Pancreas (tissue), 10 donors: ENCODE data around the gene ZDHHC19. TPM values are rescaled to one million over a fixed set of nuclear protein-coding genes. Genes with fewer than 3 reads are reported as not detected.
"Not testable (repeated sequence)": the region's sequence is repeated elsewhere in the genome, so short reads cannot be mapped to it uniquely, and the experiment has no call there.

Experiments
- ATAC-seq, 4 donors: fragments of 200-7000 bp; cut with Tn5 transposase; one replicate each; pipeline versions ENCODE4 v1.8.0 to v1.9.1; 2020; ENCODE audit warnings: mild to moderate bottlenecking in 4 of 4, moderate library complexity in 4 of 4
- DNase-seq, 6 donors: peaks; one replicate each; pipeline ENCODE4 v3.0.0-alpha.2; 2020
- FAIRE-seq: peaks from 2 replicates; lab custom pipeline; 2012; peaks lifted over from hg19 to GRCh38; lab: Jason Lieb, UNC
- H3K27ac ChIP-seq, 4 donors: fragments of 200-600 bp; sonication (generic); 1 replicate in 3 of 4; 2 replicates in 1 of 4; pipeline versions ENCODE4 v1.5.0 to v1.8.0; 2020
- H3K27me3 ChIP-seq, 4 donors: fragments of 200-600 bp; one replicate each; pipeline ENCODE4 v1.8.0; 2021
- H3K36me3 ChIP-seq, 3 donors: fragments of 200-600 bp; sonication (generic) in 1 of 3; one replicate each; pipeline versions ENCODE4 v1.5.0 to v1.8.0; 2020 to 2021
- H3K4me1 ChIP-seq, 3 donors: fragments of 200-600 bp; one replicate each; pipeline ENCODE4 v1.8.0; 2021
- H3K4me3 ChIP-seq, 4 donors: fragments of 200-600 bp; sonication (generic) in 2 of 4; one replicate each; pipeline versions ENCODE4 v1.5.0 to v1.8.0; 2020 to 2021
- H3K9me3 ChIP-seq, 4 donors: fragments of 200-600 bp; one replicate each; pipeline ENCODE4 v1.8.0; 2021
- CTCF ChIP-seq, 4 donors: fragments of 200-600 bp; sonication (generic) in 3 of 4; IDR thresholded peaks; one replicate each; pipeline versions ENCODE4 v1.5.0 to v1.8.0; 2021; ENCODE audit warnings: antibody characterized with exemption in 4 of 4
- WGBS, 2 donors: extraction: QIAGEN DNeasy Blood & Tissue Kit; methylation state at CpG; one replicate each; pipeline ENCODE4 v1.1.7; 2013; 5-methylcytosine and 5-hydroxymethylcytosine counted together
- intact Hi-C, 3 donors: fragments of 100-400 bp; cut with DNase I; formaldehyde crosslinking; loops; one replicate each; pipeline versions ENCODE4 v1.11.1 to v1.14.2; 2022
- polyA plus RNA-seq, 2 donors: library from polyadenylated mRNA; stranded (reverse); fragments of 200-250 nt; gene quantifications; one replicate each; pipeline ENCODE4 v1.2.3, GENCODE V29; 2013
- total RNA-seq, 6 donors: library from RNA; stranded (reverse); fragmentation: NEBNext Ultra II Directional in 4 of 6; extraction: Animal tissue kit (Norgen Biotek cat#: 25700) in 4 of 6; gene quantifications; one replicate each; pipeline versions ENCODE4 v1.2.1 to v1.2.4, GENCODE V29; 2021 to 2023
- donor health status: healthy with polysubstance abuse.
- donor health status: DM: no; HTN: no; CAD: no; lungs with moderate emphysema.
- donor health status: DM: no; HTN: no; CAD: no.
- donor health status: control.
- donor health status: control.
- donor health status: Bipolar disorder and iron deficiency.
- donor health status: DM: yes; HTN: yes; CAD: no.
- donor health status: DM: no; HTN: no; CAD: no.
- donor health status: DM: no; HTN: no; CAD: no.
- donor health status: DM: yes; HTN: yes; CAD: no.

Gene ZDHHC19
- total and polyA plus RNA-seq, 8 donors: 0.17 to 0.21 TPM; not detected in 6

- 71 to 74% methylated on average over 31 of the region's 31 CpGs for WGBS, 2 donors
- Histone ChIP-seq H3K27me3 (no peaks in the 10 kb centered on the region), H3K4me3 (no peak overlapping the region), H3K27ac (no peak overlapping the region), H3K4me1 (no peaks in the 10 kb centered on the region), H3K36me3 (no peaks in the 10 kb centered on the region), H3K9me3 (no peaks in the 10 kb centered on the region)
- peak in 3 of 4 donors; percentile 32 to 73 (median 57) for ATAC-seq
- no peak for FAIRE-seq
- intact Hi-C loops: no loop called here
- DNase-seq: peak in 1 of 6 donors; percentile 42
- no peak for TF ChIP-seq CTCF (IDR thresholded peaks at IDR 0.05)
These were observed 24.3 kb downstream of the ZDHHC19 start for GRCh38 chr3:196186651-196187573.

- H3K27me3 ChIP-seq: no peaks in the 10 kb centered on the region
- 87 to 92% methylated on average over 15 of the region's 15 CpGs for WGBS, 2 donors
- FAIRE-seq (no peak), DNase-seq (peak in 1 of 6 donors; percentile 41), ATAC-seq (no peak)
- no peaks in the 10 kb centered on the region for H3K4me1 ChIP-seq
- H3K36me3 ChIP-seq: no peaks in the 10 kb centered on the region
- H3K9me3 ChIP-seq: no peaks in the 10 kb centered on the region
- TF ChIP-seq CTCF (IDR thresholded peaks at IDR 0.05): no peak
- H3K27ac ChIP-seq: no peak overlapping the region
- no peak overlapping the region for H3K4me3 ChIP-seq
- intact Hi-C loops: no loop called here
These were observed 26.3 kb downstream of the ZDHHC19 start for GRCh38 chr3:196184881-196185280.

- H3K27ac ChIP-seq, ATAC-seq, H3K36me3 ChIP-seq, H3K4me3 ChIP-seq, H3K27me3 ChIP-seq, H3K4me1 ChIP-seq, H3K9me3 ChIP-seq, FAIRE-seq, intact Hi-C loops: not testable (repeated sequence)
- WGBS, 2 donors: 72 to 81% methylated on average over 4 of the region's 4 CpGs
- DNase-seq: peak in 1 of 6 donors; percentile 1
These were observed 27.1 kb downstream of the ZDHHC19 start for GRCh38 chr3:196184169-196184432.

GRCh38 chr3:196181127-196181546 lies 30.1 kb downstream of the ZDHHC19 start:
- WGBS, 2 donors: 75 to 80% methylated on average over 10 of the region's 10 CpGs
- Histone ChIP-seq H3K27ac (no peak overlapping the region), H3K36me3 (no peaks in the 10 kb centered on the region), H3K27me3 (no peaks in the 10 kb centered on the region), H3K4me3 (no peak overlapping the region), H3K4me1 (no peaks in the 10 kb centered on the region), H3K9me3 (no peaks in the 10 kb centered on the region)
- FAIRE-seq: no peak
- intact Hi-C loops: no loop called here
- TF ChIP-seq CTCF (IDR thresholded peaks at IDR 0.05): no peak
- DNase-seq: peak in 1 of 6 donors; percentile 16
- ATAC-seq: no peak

GRCh38 chr3:196180346-196180745 lies 30.9 kb downstream of the ZDHHC19 start:
- Histone ChIP-seq H3K27me3 (no peaks in the 10 kb centered on the region), H3K36me3 (no peaks in the 10 kb centered on the region), H3K4me1 (no peaks in the 10 kb centered on the region), H3K9me3 (no peaks in the 10 kb centered on the region), H3K4me3 (no peak overlapping the region), H3K27ac (no peak overlapping the region)
- ATAC-seq: no peak
- no peak for FAIRE-seq
- intact Hi-C loops: no loop called here
- DNase-seq: peak in 1 of 6 donors; percentile 7
- WGBS, 2 donors: 70 to 77% methylated on average over 9 of the region's 9 CpGs
- TF ChIP-seq CTCF (IDR thresholded peaks at IDR 0.05): no peak
